ES-I3 (cell line): ENCODE results near the gene KRTAP29-1.
"Not testable (repeated sequence)": the region's sequence is repeated elsewhere in the genome, so short reads cannot be mapped to it uniquely, and the experiment has no call there.

Experiments used
- H3K36me3 ChIP-seq: 2 replicates; pipeline ENCODE4 v1.6.1; 2013; ENCODE audit warnings: mild to moderate bottlenecking, low read length, control low read depth, moderate library complexity; ENCODE audit not compliant: insufficient read depth
- H3K4me1 ChIP-seq: 2 replicates; pipeline ENCODE4 v1.6.1; 2013; ENCODE audit warnings: mild to moderate bottlenecking, control low read depth, low read length; ENCODE audit not compliant: insufficient read depth
- H3K9ac ChIP-seq: 2 replicates; pipeline ENCODE4 v1.6.1; 2013; ENCODE audit warnings: low read depth, mild to moderate bottlenecking, low read length, moderate library complexity
- H3K9me3 ChIP-seq: 2 replicates; pipeline ENCODE4 v1.6.1; 2013; ENCODE audit warnings: mild to moderate bottlenecking, low read length, moderate library complexity; ENCODE audit not compliant: control insufficient read depth, insufficient read depth

Gene KRTAP29-1

GRCh38 chr17:41296846-41297245 is 5.8 kb downstream of the KRTAP29-1 start:
- Histone ChIP-seq H3K9ac (no peak overlapping the region), H3K36me3 (no peaks in the 10 kb centered on the region), H3K4me1 (no peaks in the 10 kb centered on the region), H3K9me3 (peaks cover 4% of the 10 kb centered on the region; the same call in 1 of the 2 replicates)

- no peaks in the 10 kb centered on the region for H3K4me1 ChIP-seq
- H3K9me3 ChIP-seq, result peaks cover 4% of the 10 kb centered on the region; the same call in 1 of the 2 replicates
- H3K36me3 ChIP-seq, result no peaks in the 10 kb centered on the region
- H3K9ac ChIP-seq, result no peak overlapping the region
Observed at GRCh38 chr17:41294016-41294415, 8.6 kb downstream of the KRTAP29-1 start.

- Histone ChIP-seq H3K4me1 (no peaks in the 10 kb centered on the region), H3K36me3 (no peaks in the 10 kb centered on the region), H3K9me3 (no peaks in the 10 kb centered on the region), H3K9ac (no peak overlapping the region)
Observed at GRCh38 chr17:41287050-41287449, 15.6 kb downstream of the KRTAP29-1 start.

- no peaks in the 10 kb centered on the region for H3K36me3 ChIP-seq
- H3K4me1 ChIP-seq, result no peaks in the 10 kb centered on the region
- no peak overlapping the region for H3K9ac ChIP-seq
- no peaks in the 10 kb centered on the region for H3K9me3 ChIP-seq
Observed at GRCh38 chr17:41284546-41284945, 18.1 kb downstream of the KRTAP29-1 start.

GRCh38 chr17:41284043-41284442 is 18.6 kb downstream of the KRTAP29-1 start:
- H3K9ac ChIP-seq, result no peak overlapping the region
- H3K36me3 ChIP-seq, result no peaks in the 10 kb centered on the region
- H3K4me1 ChIP-seq, result no peaks in the 10 kb centered on the region

GRCh38 chr17:41278176-41278955 is 24.3 kb downstream of the KRTAP29-1 start:
- no peak overlapping the region for H3K9ac ChIP-seq

More at GRCh38 chr17:41284043-41284442, 18.6 kb downstream of the KRTAP29-1 start:
- H3K9me3 ChIP-seq, result no peaks in the 10 kb centered on the region

GRCh38 chr17:41275648-41276190 is 26.9 kb downstream of the KRTAP29-1 start, which contains the start of gene KRTAP9-7:
Gene KRTAP9-7 (plus strand): TSS chr17:41275698. CDS start chr17:41275698, 0 bp downstream.
- not testable (repeated sequence) for H3K9me3 ChIP-seq, H3K36me3 ChIP-seq, H3K9ac ChIP-seq, H3K4me1 ChIP-seq

More at GRCh38 chr17:41278176-41278955, 24.3 kb downstream of the KRTAP29-1 start:
- Histone ChIP-seq H3K9me3 (no peaks in the 10 kb centered on the region), H3K4me1 (no peaks in the 10 kb centered on the region), H3K36me3 (no peaks in the 10 kb centered on the region)

GRCh38 chr17:41271858-41272257 is 30.8 kb downstream of the KRTAP29-1 start:
- Histone ChIP-seq H3K36me3 (no peaks in the 10 kb centered on the region), H3K9me3 (no peaks in the 10 kb centered on the region), H3K9ac (no peak overlapping the region), H3K4me1 (no peaks in the 10 kb centered on the region)

GRCh38 chr17:41271323-41271722 is 31.3 kb downstream of the KRTAP29-1 start:
- H3K9me3 ChIP-seq, result not testable (repeated sequence)

GRCh38 chr17:41267711-41268110 is 34.9 kb downstream of the KRTAP29-1 start:
- Histone ChIP-seq H3K9ac (no peak overlapping the region), H3K4me1 (no peaks in the 10 kb centered on the region), H3K9me3 (no peaks in the 10 kb centered on the region), H3K36me3 (no peaks in the 10 kb centered on the region)

More at GRCh38 chr17:41271323-41271722, 31.3 kb downstream of the KRTAP29-1 start:
- not testable (repeated sequence) for H3K9ac ChIP-seq, H3K36me3 ChIP-seq, H3K4me1 ChIP-seq

- Histone ChIP-seq H3K36me3 (no peaks in the 10 kb centered on the region), H3K9me3 (no peaks in the 10 kb centered on the region), H3K9ac (no peak within 1 kb of the TSS), H3K4me1 (no peaks in the 10 kb centered on the region)
Observed at GRCh38 chr17:41265078-41265477, 37.6 kb downstream of the KRTAP29-1 start, which contains the start of gene KRTAP9-6. Gene KRTAP9-6 (plus strand): TSS chr17:41265378. CDS start chr17:41265378, 0 bp downstream.

- H3K9me3 ChIP-seq, result no peaks in the 10 kb centered on the region
- H3K4me1 ChIP-seq, result no peaks in the 10 kb centered on the region
- no peak overlapping the region for H3K9ac ChIP-seq
- H3K36me3 ChIP-seq, result no peaks in the 10 kb centered on the region
Observed at GRCh38 chr17:41264599-41264998, 38.1 kb downstream of the KRTAP29-1 start.

GRCh38 chr17:41263212-41263611 is 39.4 kb downstream of the KRTAP29-1 start:
- no peaks in the 10 kb centered on the region for H3K4me1 ChIP-seq
- no peak overlapping the region for H3K9ac ChIP-seq
- no peaks in the 10 kb centered on the region for H3K36me3 ChIP-seq
- no peaks in the 10 kb centered on the region for H3K9me3 ChIP-seq

GRCh38 chr17:41258406-41258805 is 44.2 kb downstream of the KRTAP29-1 start:
- no peak overlapping the region for H3K9ac ChIP-seq
- no peaks in the 10 kb centered on the region for H3K4me1 ChIP-seq
- no peaks in the 10 kb centered on the region for H3K36me3 ChIP-seq
- no peaks in the 10 kb centered on the region for H3K9me3 ChIP-seq

GRCh38 chr17:41256291-41256685 is 46.4 kb downstream of the KRTAP29-1 start:
- H3K9me3 ChIP-seq, result no peaks in the 10 kb centered on the region
- H3K4me1 ChIP-seq, result no peaks in the 10 kb centered on the region
- H3K36me3 ChIP-seq, result no peaks in the 10 kb centered on the region
- no peak overlapping the region for H3K9ac ChIP-seq
